Astrocyte (in vitro differentiated cells and primary cell): ENCODE measurements around the gene SERPINE3. TPM values are rescaled to one million over a fixed set of nuclear protein-coding genes. Genes with fewer than 3 reads are reported as not detected.

Source experiments
- DNase-seq: peaks from one replicate; pipeline ENCODE4 v3.0.0-alpha.2; 2010; ENCODE audit warnings: low read depth
- FAIRE-seq: peaks from 2 replicates; lab custom pipeline; 2011; peaks lifted over from hg19 to GRCh38; lab: Jason Lieb, UNC
- H2AFZ ChIP-seq: 2 replicates; pipeline ENCODE4 v1.6.0; 2012; ENCODE audit warnings: low read depth, low read length, inconsistent platforms
- H3K27ac ChIP-seq: 2 replicates; pipeline ENCODE4 v1.5.1; 2011; ENCODE audit warnings: low read depth, low read length, inconsistent platforms
- H3K27me3 ChIP-seq: 2 replicates; pipeline ENCODE4 v1.6.0; 2011; ENCODE audit warnings: low read length, inconsistent platforms; ENCODE audit not compliant: insufficient read depth
- H3K36me3 ChIP-seq: 2 replicates; pipeline ENCODE4 v1.5.1; 2011; ENCODE audit warnings: low read length, inconsistent platforms; ENCODE audit not compliant: insufficient read depth
- H3K4me1 ChIP-seq: 2 replicates; pipeline ENCODE4 v1.5.1; 2011; ENCODE audit warnings: low read length, inconsistent platforms; ENCODE audit not compliant: insufficient read depth
- H3K4me2 ChIP-seq: 2 replicates; pipeline ENCODE4 v1.6.0; 2012; ENCODE audit warnings: low read length, inconsistent platforms
- H3K4me3 ChIP-seq: 2 replicates; pipeline ENCODE4 v1.5.1; 2011; ENCODE audit warnings: low read depth, mild to moderate bottlenecking, low read length, inconsistent platforms; ENCODE audit not compliant: insufficient read depth
- H3K79me2 ChIP-seq: 2 replicates; pipeline ENCODE4 v1.6.0; 2012; ENCODE audit warnings: mild to moderate bottlenecking, low read length, inconsistent platforms; ENCODE audit not compliant: insufficient read depth
- H3K9ac ChIP-seq: 2 replicates; pipeline ENCODE4 v1.6.0; 2012; ENCODE audit warnings: mild to moderate bottlenecking, low read length, inconsistent platforms
- H3K9me3 ChIP-seq: 2 replicates; pipeline ENCODE4 v1.5.1; 2012; ENCODE audit warnings: low read depth, mild to moderate bottlenecking, low read length, inconsistent platforms; ENCODE audit not compliant: insufficient read depth
- H4K20me1 ChIP-seq: 2 replicates; pipeline ENCODE4 v1.6.0; 2012; ENCODE audit warnings: low read length, inconsistent platforms; ENCODE audit not compliant: insufficient read depth
- H3K27ac Mint-ChIP-seq: one replicate; pipeline ENCODE4 v1.8.0; 2021; ENCODE audit warnings: mild to moderate bottlenecking, mixed read lengths; ENCODE audit not compliant: unreplicated experiment
- H3K27me3 Mint-ChIP-seq: one replicate; pipeline ENCODE4 v1.8.0; 2021; ENCODE audit warnings: low read depth, mixed read lengths; ENCODE audit not compliant: unreplicated experiment
- H3K36me3 Mint-ChIP-seq: one replicate; pipeline ENCODE4 v1.8.0; 2021; ENCODE audit warnings: low read depth, mixed read lengths; ENCODE audit not compliant: unreplicated experiment
- H3K4me1 Mint-ChIP-seq: one replicate; pipeline ENCODE4 v1.8.0; 2021; ENCODE audit warnings: low read depth, mixed read lengths; ENCODE audit not compliant: unreplicated experiment
- H3K4me3 Mint-ChIP-seq: one replicate; pipeline ENCODE4 v1.8.0; 2021; ENCODE audit warnings: mild to moderate bottlenecking, moderate library complexity, mixed read lengths; ENCODE audit not compliant: unreplicated experiment
- H3K9me3 Mint-ChIP-seq: one replicate; pipeline ENCODE4 v1.8.0; 2021; ENCODE audit warnings: mild to moderate bottlenecking, mixed read lengths; ENCODE audit not compliant: unreplicated experiment
- CTCF ChIP-seq: IDR thresholded peaks from 2 replicates; pipeline ENCODE4 v1.5.1; 2011; ENCODE audit warnings: low read depth, mild to moderate bottlenecking, inconsistent platforms, low read length, moderate library complexity; ENCODE audit not compliant: insufficient read depth
- EZH2 ChIP-seq: IDR thresholded peaks from 2 replicates; pipeline ENCODE4 v1.6.1; 2012; ENCODE audit warnings: mild to moderate bottlenecking, low read length, inconsistent platforms; ENCODE audit not compliant: insufficient read depth
- total RNA-seq: library from RNA; stranded (reverse); gene quantifications from 2 replicates; pipeline ENCODE4 v1.2.1, GENCODE V29; 2021

SERPINE3 gene
- total RNA-seq, 1 donor from 2014 or later = not detected

GRCh38 chr13:51336746-51337145, 2.7 kb upstream of the SERPINE3 start:
- no peak for FAIRE-seq
- H3K4me3 Mint-ChIP-seq = no peak overlapping the region
- no peak for TF ChIP-seq EZH2
- no peak for TF ChIP-seq CTCF

GRCh38 chr13:51339952-51340732, 651 bp downstream of the SERPINE3 start:
- Histone ChIP-seq H2AFZ (no peak overlapping the region), H3K4me2 (no peak overlapping the region), H3K4me3 (no peak overlapping the region), H3K36me3 (no peaks in the 10 kb centered on the region), H3K27me3 (no peaks in the 10 kb centered on the region), H4K20me1 (no peaks in the 10 kb centered on the region), H3K27ac (no peak overlapping the region), H3K4me1 (peaks cover 9% of the 10 kb centered on the region), H3K9me3 (no peaks in the 10 kb centered on the region), H3K79me2 (no peaks in the 10 kb centered on the region), H3K9ac (no peak overlapping the region)
- no peak for FAIRE-seq
- TF ChIP-seq EZH2 (no peak), CTCF (no peak)
- no peaks in the 10 kb centered on the region for H3K9me3 Mint-ChIP-seq
- peaks cover 25% of the 10 kb centered on the region for H3K4me1 Mint-ChIP-seq
- H3K36me3 Mint-ChIP-seq = no peaks in the 10 kb centered on the region
- no peaks in the 10 kb centered on the region for H3K27me3 Mint-ChIP-seq
- H3K27ac Mint-ChIP-seq = no peak overlapping the region
- no peak overlapping the region for H3K4me3 Mint-ChIP-seq
- no peak for DNase-seq

More at GRCh38 chr13:51336746-51337145, 2.7 kb upstream of the SERPINE3 start:
- Mint-ChIP-seq H3K36me3 (no peaks in the 10 kb centered on the region), H3K27me3 (no peaks in the 10 kb centered on the region), H3K9me3 (no peaks in the 10 kb centered on the region), H3K27ac (no peak overlapping the region), H3K4me1 (peaks cover 8% of the 10 kb centered on the region)
- H3K27ac ChIP-seq = no peak overlapping the region
- no peaks in the 10 kb centered on the region for H3K9me3 ChIP-seq
- H3K4me3 ChIP-seq = no peak overlapping the region
- no peaks in the 10 kb centered on the region for H3K4me1 ChIP-seq
- no peaks in the 10 kb centered on the region for H3K79me2 ChIP-seq
- DNase-seq = no peak
- H3K36me3 ChIP-seq = no peaks in the 10 kb centered on the region
- H4K20me1 ChIP-seq = no peaks in the 10 kb centered on the region
- no peaks in the 10 kb centered on the region for H3K27me3 ChIP-seq
- H3K9ac ChIP-seq = no peak overlapping the region
- H3K4me2 ChIP-seq = no peak overlapping the region
- H2AFZ ChIP-seq = no peak overlapping the region

- Mint-ChIP-seq H3K27ac (no peak overlapping the region), H3K4me1 (peaks cover 25% of the 10 kb centered on the region), H3K4me3 (no peak overlapping the region), H3K27me3 (no peaks in the 10 kb centered on the region), H3K36me3 (no peaks in the 10 kb centered on the region), H3K9me3 (no peaks in the 10 kb centered on the region)
- Histone ChIP-seq H3K4me1 (peaks cover 9% of the 10 kb centered on the region), H3K9me3 (no peaks in the 10 kb centered on the region), H3K79me2 (no peaks in the 10 kb centered on the region), H4K20me1 (no peaks in the 10 kb centered on the region), H3K36me3 (no peaks in the 10 kb centered on the region), H3K27ac (no peak overlapping the region), H2AFZ (no peak overlapping the region), H3K4me3 (no peak overlapping the region), H3K27me3 (no peaks in the 10 kb centered on the region), H3K4me2 (no peak overlapping the region), H3K9ac (no peak overlapping the region)
- FAIRE-seq = no peak
- no peak for DNase-seq
- TF ChIP-seq EZH2 = no peak
- TF ChIP-seq CTCF = no peak
Observed at GRCh38 chr13:51341232-51341631, 1.7 kb downstream of the SERPINE3 start.
